Measurements from ENCODE around the gene PGA5.
"Not testable (repeated sequence)": the region's sequence is repeated elsewhere in the genome, so short reads cannot be mapped to it uniquely, and the experiment has no call there.

Gene PGA5

GRCh38 chr11:61240875-61241274 is at the start of gene PGA5:
Gene PGA5, plus strand, starts transcription at chr11:61241175. Its CDS starts 52 bp downstream, at chr11:61241227.
- DNase-seq: not testable (repeated sequence)

DNA sequence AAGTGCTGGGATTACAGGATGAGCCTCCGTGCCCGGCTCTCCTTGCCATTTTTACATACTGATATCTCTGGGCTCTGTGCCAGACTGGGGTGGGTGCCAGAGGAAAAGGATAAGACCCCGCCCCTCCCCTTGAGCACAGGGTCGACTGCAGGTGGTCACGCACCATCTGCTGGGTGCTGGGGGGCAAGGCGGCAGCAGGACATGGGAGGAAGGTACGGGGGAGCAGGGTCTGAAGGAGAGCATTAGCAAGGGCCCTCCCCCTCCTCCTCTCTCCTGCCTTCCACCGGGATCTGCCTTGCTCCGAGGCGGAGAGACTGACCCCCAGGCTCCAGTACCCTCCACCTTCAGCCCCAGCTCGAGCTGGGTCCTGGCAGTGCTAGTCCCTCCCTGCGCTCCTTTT is 47.4 kb upstream of the PGA5 start:
- DNase-seq: peak; percentile 18

- DNase-seq: no peak
Measured at GRCh38 chr11:61194169-61194671, 46.8 kb upstream of the PGA5 start.

DNA sequence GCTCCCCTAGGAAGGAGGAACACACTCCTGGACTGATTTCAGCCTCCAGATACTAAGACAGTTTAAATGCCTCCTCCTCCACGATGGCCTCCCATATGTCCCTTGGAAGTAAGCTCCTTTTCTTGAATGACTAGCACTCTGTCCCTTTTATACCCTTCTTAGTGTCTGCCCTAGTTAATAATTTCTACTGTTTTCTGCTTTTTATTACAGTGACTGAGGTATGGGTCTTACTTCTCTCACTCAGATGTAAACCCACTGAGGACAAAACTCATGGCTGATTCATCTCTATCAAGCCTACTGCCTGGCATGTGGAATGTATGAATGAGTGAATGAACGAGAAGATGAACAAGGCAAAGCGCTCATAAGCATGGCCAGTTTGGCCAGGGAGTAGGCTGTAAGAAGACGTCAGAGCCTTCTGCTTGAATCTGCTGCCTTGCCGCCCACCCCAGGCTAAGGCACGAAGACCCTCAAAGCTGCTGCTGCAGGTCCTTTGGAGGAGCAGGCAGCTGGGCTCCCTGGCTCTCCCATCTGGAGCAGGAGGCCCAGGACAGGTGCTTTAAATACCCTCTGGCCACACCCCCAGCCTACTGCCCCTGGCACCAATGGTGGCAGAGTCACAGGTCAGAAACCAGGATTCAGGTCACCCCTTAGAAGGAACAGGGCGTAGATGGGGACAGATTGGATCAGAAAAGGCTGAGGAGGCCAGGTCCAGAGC is 45.8 kb upstream of the PGA5 start:
- no peak for DNase-seq

- DNase-seq: no peak
Measured at GRCh38 chr11:61195719-61196118, 45.3 kb upstream of the PGA5 start.

DNA sequence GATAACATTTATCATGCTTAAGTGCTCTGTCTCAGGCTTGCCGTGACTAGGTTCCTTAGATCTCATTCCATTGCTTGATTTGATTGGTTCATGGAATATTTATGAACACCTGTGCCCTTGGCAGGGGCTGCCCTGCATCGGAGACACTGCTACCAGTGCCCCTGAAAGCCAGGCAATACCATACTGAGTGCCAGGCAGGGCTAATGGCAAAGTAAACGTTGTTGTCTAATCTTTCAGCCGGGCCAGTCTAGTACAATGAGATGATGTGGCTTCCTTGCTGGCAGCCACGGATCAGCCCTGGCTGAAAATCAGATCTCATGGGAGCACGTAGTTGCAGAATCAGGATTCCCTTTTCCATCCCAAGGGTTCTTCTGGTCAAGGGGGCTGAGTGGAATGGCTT is 42.6 kb upstream of the PGA5 start:
- DNase-seq: no peak

DNA sequence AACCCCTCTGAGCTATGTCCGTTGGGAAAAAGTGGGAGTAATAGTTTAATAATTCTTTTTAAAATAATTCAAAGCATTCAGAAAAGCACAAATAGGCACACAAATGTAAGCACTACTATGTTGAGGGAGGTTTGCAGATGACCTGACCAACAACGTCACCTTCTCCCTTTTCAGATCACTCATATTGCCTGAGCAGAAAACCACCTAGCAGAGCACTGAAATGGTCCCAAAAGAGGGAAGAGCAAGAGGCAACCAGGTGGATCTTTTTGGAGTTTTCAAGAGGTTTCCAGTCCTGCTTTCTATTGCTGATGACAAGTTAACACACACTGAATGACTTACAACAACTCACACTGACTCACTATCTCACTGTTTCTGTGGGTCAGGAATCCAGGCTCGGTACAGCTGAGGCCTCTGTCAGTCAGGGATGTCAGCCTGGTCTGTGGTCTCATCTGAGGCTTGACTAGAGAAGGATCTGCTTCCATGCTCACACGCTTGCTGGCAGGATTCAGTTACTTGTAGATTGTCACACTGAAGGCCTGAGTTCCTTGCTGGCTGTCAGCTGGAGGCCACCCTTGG is 41.9 kb upstream of the PGA5 start:
- no peak for DNase-seq

GRCh38 chr11:61201476-61201875 is 39.5 kb upstream of the PGA5 start:
- no peak for DNase-seq

DNA sequence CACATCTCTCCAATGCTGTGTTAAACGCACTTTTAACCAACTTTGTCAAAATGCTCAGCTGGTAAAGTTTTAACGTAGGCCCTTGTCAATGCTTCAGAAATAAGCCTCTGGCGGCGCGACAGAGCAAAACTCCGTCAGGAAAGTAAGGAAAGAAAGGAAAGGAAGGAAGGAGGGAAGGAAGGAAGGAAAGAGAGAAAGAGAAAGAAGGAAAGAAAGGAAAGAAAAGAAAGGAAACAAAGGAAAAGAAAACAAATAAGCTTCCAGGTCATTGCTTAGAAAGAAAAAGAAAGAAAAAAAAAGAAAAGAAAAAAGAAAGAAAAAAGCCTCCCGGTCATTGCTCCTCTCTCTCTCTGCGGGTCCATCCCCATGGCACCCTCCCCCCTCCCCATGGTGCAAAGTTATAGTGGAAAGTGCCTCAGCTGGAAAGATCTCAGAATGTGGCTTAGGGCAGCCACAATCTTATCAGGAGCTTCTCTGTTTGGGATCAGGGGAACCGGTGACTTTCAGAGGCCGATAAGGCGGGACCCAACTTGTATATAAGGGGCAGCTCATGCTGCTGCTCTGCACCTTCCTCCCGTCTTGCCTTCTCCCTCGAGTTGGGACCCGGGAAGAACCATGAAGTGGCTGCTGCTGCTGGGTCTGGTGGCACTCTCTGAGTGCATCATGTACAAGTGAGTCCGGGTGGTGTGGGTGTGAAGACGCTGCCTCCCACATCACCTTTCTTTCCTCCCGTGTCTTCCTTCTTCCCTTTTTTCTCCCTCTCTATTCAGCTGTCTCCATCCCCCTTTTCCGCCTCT is 37.8 kb upstream of the PGA5 start, which contains the start of gene PGA3:
PGA3 (plus strand) TSS at position 566 of the 797 bp plus-strand sequence; CDS start at position 616, 50 bp downstream.
- DNase-seq: peak; percentile 21

GRCh38 chr11:61203873-61204272 is 37.1 kb upstream of the PGA5 start:
- not testable (repeated sequence) for DNase-seq

GRCh38 chr11:61204502-61205059 is 36.4 kb upstream of the PGA5 start:
- not testable (repeated sequence) for DNase-seq

- not testable (repeated sequence) for DNase-seq
Measured at GRCh38 chr11:61207636-61208310, 33.2 kb upstream of the PGA5 start.

DNA sequence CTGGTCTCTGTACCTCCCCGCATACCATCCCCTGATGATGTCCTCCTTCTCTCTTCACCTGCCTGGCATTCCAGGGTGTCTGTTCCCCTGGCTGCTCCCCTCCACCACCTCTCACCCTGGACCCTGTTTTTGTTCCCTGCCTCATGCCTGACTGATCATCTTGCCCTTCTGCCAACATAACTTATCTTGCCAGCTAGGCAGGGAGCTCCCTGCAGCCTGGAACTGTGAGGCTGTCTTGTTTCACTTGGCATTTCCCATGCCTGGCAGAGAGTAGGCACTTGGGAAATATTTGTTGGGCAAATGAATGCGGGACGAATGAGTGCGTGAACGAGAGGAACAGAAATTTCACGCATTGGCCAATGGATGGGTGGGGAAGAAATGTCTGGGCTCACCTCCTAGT is 30.3 kb upstream of the PGA5 start:
- not testable (repeated sequence) for DNase-seq

GRCh38 chr11:61211327-61211952 is 29.5 kb upstream of the PGA5 start:
- not testable (repeated sequence) for DNase-seq

DNA sequence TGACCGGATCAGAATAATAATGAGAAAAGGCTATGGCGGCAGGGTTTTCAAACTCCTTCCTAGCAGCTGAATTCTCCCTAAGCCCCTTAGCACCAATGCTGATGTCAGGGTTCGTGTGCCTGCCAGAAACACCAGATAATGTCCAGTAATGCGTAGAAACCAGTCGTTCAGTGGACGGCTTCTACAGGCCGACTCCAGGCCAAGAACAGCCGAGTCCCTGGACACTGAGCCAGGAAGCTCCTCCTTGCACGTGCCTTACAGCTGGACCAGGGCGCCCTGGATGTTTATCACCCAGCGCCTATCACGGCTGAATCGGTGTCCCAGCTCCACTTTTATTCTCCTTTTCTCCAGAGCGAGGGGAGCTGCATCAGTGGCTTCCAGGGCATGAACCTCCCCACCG is 28.8 kb upstream of the PGA5 start:
- not testable (repeated sequence) for DNase-seq

DNA sequence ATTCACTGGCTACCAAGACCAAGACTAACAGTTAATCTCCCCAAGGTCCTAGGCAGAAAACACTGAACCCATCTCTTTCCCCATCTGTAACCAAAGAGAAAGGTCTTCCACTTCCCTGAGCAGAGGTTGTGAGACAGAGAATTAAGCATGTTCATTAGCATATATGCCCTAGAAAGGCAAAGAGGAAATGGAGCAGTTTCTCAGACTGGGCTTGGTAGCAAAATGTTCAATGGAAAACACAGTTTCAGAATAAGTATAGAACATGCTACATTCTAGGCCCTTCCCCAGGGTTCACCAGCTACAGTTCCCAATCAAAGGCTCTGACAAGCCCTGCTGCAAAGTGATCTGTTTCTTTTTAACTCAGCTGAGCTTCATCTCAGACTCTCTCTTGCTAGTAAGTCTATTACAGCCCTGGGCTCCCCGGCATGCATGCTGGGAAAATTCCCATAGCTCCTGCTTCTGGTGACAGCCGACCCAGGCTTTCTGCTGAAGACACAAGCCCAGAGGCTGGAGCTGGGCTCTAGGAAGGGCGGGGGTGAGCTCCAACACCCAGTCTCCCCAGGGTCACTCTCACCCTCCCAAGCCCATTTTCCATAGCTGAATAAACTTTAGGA is 27.2 kb upstream of the PGA5 start:
- DNase-seq: not testable (repeated sequence)

- DNase-seq: not testable (repeated sequence)
Measured at GRCh38 chr11:61218306-61218705, 22.7 kb upstream of the PGA5 start.

DNA sequence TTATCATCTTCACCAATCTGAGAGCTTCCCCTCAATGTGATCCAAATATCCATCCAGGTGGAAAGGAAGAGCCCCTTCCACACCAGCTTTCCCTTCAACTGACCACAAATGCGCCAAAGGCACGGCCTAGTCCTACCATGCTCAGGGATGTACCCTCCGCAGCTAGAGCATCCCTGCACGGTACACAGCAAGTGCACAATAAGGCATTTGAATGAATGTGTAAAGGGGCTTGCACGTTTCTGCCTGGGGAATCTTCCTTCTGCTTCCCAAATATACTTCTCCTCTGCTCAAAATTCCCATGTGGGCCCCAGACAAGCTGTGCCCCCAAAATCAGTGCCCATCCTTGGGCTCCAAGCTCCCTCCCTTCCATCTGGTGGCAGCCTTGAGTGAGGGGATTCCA is 22.0 kb upstream of the PGA5 start:
- DNase-seq: not testable (repeated sequence)

GRCh38 chr11:61222047-61222446 is 18.9 kb upstream of the PGA5 start, which contains the start of gene PGA4:
Gene PGA4, plus strand, starts transcription at chr11:61222347. Its CDS starts 54 bp downstream, at chr11:61222401.
- DNase-seq: not testable (repeated sequence)

- not testable (repeated sequence) for DNase-seq
Measured at GRCh38 chr11:61222692-61223091, 18.3 kb upstream of the PGA5 start.

DNA sequence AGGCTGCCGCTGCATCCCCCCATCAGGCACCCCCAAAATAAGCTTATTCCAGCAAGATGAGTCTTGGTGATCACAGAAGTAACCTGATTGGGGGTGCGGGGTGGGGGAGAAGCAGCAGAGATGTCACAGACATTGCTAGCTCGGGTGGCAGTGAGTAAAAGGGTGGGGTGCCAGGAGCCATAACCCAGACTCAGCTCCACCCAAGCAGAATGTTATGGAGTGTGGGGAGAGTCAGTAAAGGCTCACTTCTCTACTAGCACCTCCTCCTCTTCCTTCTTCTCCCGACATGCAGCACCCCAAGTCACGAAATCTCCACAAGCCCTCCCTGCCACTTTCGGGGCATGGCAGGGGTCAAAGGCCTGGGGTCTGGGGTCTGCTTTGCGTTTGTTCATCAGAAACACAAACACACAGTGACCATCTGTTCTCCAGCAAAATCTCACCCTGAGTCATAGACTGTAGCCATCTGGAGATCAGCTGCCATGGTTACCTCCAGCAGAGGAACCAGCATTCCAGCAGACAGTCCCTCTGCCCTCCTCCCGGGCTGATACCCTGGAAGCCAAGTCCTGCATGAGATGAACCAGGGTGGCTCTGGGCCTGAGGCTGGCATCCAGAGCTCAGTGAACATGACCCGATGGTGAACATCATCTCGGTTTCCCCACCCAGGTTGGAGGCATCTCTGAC is 14.4 kb upstream of the PGA5 start:
- DNase-seq: not testable (repeated sequence)
